H9 (cell line): ENCODE data around the gene EEF1AKMT3. TPM values are rescaled to one million over a fixed set of nuclear protein-coding genes. Genes with fewer than 3 reads are reported as not detected.

Experiments
- DNase-seq: peaks from one replicate; pipeline ENCODE4 v3.0.0-alpha.2; 2017
- H2AFZ ChIP-seq: one replicate; pipeline ENCODE4 v1.6.1; 2013; ENCODE audit warnings: mild to moderate bottlenecking, low read length, control low read depth, moderate library complexity
- H2AK5ac ChIP-seq: 2 replicates; pipeline ENCODE4 v1.6.1; 2013; ENCODE audit warnings: low read length, control low read depth, mixed read lengths; ENCODE audit not compliant: insufficient read length
- H2BK120ac ChIP-seq: one replicate; pipeline ENCODE4 v1.6.1; 2013; ENCODE audit warnings: low read depth, mild to moderate bottlenecking, low read length, control low read depth, inconsistent platforms; ENCODE audit not compliant: poor library complexity, severe bottlenecking
- H2BK12ac ChIP-seq: 2 replicates; pipeline ENCODE4 v1.6.1; 2013; ENCODE audit warnings: low read length, control low read depth, mixed read lengths, low read depth; ENCODE audit not compliant: insufficient read length
- H2BK15ac ChIP-seq: 2 replicates; pipeline ENCODE4 v1.6.1; 2013; ENCODE audit warnings: low read depth, low read length, control low read depth
- H2BK20ac ChIP-seq: one replicate; pipeline ENCODE4 v1.6.1; 2013; ENCODE audit warnings: low read depth, mild to moderate bottlenecking, low read length, control low read depth, inconsistent platforms; ENCODE audit not compliant: poor library complexity, severe bottlenecking
- H2BK5ac ChIP-seq: 2 replicates; pipeline ENCODE4 v1.6.1; 2013; ENCODE audit warnings: low read length, control low read depth, mixed read lengths; ENCODE audit not compliant: insufficient read length
- H3K14ac ChIP-seq: 2 replicates; pipeline ENCODE4 v1.6.1; 2013; ENCODE audit warnings: low read length, control low read depth; ENCODE audit not compliant: insufficient read depth
- H3K18ac ChIP-seq: 2 replicates; pipeline ENCODE4 v1.6.1; 2013; ENCODE audit warnings: low read depth, mild to moderate bottlenecking, mixed read lengths, low read length, control low read depth; ENCODE audit not compliant: insufficient read length
- H3K23ac ChIP-seq: 2 replicates; pipeline ENCODE4 v1.6.1; 2013; ENCODE audit warnings: low read length, control low read depth, mixed read lengths, low read depth; ENCODE audit not compliant: insufficient read length
- H3K23me2 ChIP-seq: 2 replicates; pipeline ENCODE4 v1.6.1; 2013; ENCODE audit warnings: low read depth, mild to moderate bottlenecking, mixed read lengths, low read length, control low read depth; ENCODE audit not compliant: insufficient read length, poor library complexity, severe bottlenecking
- H3K27ac ChIP-seq: 2 replicates; pipeline ENCODE4 v1.5.1; 2013; ENCODE audit warnings: low read length, control low read depth, mixed read lengths, low read depth; ENCODE audit not compliant: insufficient read length
- H3K27me3 ChIP-seq: 2 replicates; pipeline ENCODE4 v1.6.1; 2013; ENCODE audit warnings: low read length, control low read depth, inconsistent platforms; ENCODE audit not compliant: insufficient read depth
- H3K4ac ChIP-seq: 2 replicates; pipeline ENCODE4 v1.6.1; 2013; ENCODE audit warnings: low read depth, mild to moderate bottlenecking, control low read depth, inconsistent platforms, low read length, moderate library complexity
- H3K4me1 ChIP-seq: 2 replicates; pipeline ENCODE4 v1.6.1; 2013; ENCODE audit warnings: low read length, control low read depth, inconsistent platforms; ENCODE audit not compliant: insufficient read depth
- H3K4me2 ChIP-seq: 2 replicates; pipeline ENCODE4 v1.6.1; 2013; ENCODE audit warnings: low read length, control low read depth, mixed read lengths; ENCODE audit not compliant: insufficient read length, insufficient read depth
- H3K56ac ChIP-seq: 2 replicates; pipeline ENCODE4 v1.6.1; 2013; ENCODE audit warnings: low read depth, mild to moderate bottlenecking, mixed read lengths, low read length, control low read depth; ENCODE audit not compliant: insufficient read length
- H3K79me1 ChIP-seq: 2 replicates; pipeline ENCODE4 v1.6.1; 2013; ENCODE audit warnings: low read depth, mild to moderate bottlenecking, moderate library complexity, low read length, control low read depth, inconsistent platforms; ENCODE audit not compliant: insufficient read depth, poor library complexity, severe bottlenecking
- H3K79me2 ChIP-seq: 2 replicates; pipeline ENCODE4 v1.6.1; 2013; ENCODE audit warnings: low read length, control low read depth, inconsistent platforms; ENCODE audit not compliant: insufficient read depth
- H3K9ac ChIP-seq: 2 replicates; pipeline ENCODE4 v1.6.1; 2013; ENCODE audit warnings: low read length, control low read depth, mixed read lengths; ENCODE audit not compliant: insufficient read length; ENCODE audit errors: extremely low read depth
- H3K9me3 ChIP-seq: one replicate; pipeline ENCODE4 v1.6.1; 2013; ENCODE audit warnings: low read depth, low read length, inconsistent platforms; ENCODE audit not compliant: control insufficient read depth
- H3T11ph ChIP-seq: one replicate; pipeline ENCODE4 v1.6.1; 2013; ENCODE audit warnings: mild to moderate bottlenecking, low read length, control low read depth, inconsistent platforms
- H4K20me1 ChIP-seq: one replicate; pipeline ENCODE4 v1.6.1; 2013; ENCODE audit not compliant: control insufficient read depth, insufficient read length, insufficient read depth
- H4K5ac ChIP-seq: 2 replicates; pipeline ENCODE4 v1.6.1; 2013; ENCODE audit warnings: low read depth, mild to moderate bottlenecking, mixed read lengths, low read length, control low read depth; ENCODE audit not compliant: insufficient read length
- H4K8ac ChIP-seq: replicated peaks from 2 replicates; pipeline ENCODE4 v1.6.1; 2013; ENCODE audit warnings: low read length, control low read depth, mixed read lengths, low read depth; ENCODE audit not compliant: insufficient read length
- H4K91ac ChIP-seq: 2 replicates; pipeline ENCODE4 v1.6.1; 2013; ENCODE audit warnings: low read depth, mild to moderate bottlenecking, moderate library complexity, mixed read lengths, low read length, control low read depth; ENCODE audit not compliant: insufficient read length
- H3K27ac Mint-ChIP-seq, 3 experiments: 2 replicates in 2 of 3; 3 replicates in 1 of 3; pipeline ENCODE4 v1.8.0; 2020 to 2021; ENCODE audit warnings: mixed read lengths in 3 of 3, mild to moderate bottlenecking in 1 of 3, moderate library complexity in 1 of 3
- H3K27me3 Mint-ChIP-seq: 2 replicates; pipeline ENCODE4 v1.8.0; 2021; ENCODE audit warnings: low read depth, mild to moderate bottlenecking, moderate library complexity, mixed read lengths
- H3K36me3 Mint-ChIP-seq, 3 experiments: 2 replicates in 2 of 3; 3 replicates in 1 of 3; pipeline ENCODE4 v1.8.0; 2020 to 2021; ENCODE audit warnings: low read depth in 3 of 3, mixed read lengths in 3 of 3; ENCODE audit not compliant: insufficient read depth in 1 of 3
- H3K4me1 Mint-ChIP-seq, 2 experiments: 2 replicates each; pipeline ENCODE4 v1.8.0; 2020; ENCODE audit warnings: mixed read lengths in 2 of 2
- H3K4me3 Mint-ChIP-seq, 2 experiments: 2 replicates in 1 of 2; 3 replicates in 1 of 2; pipeline ENCODE4 v1.8.0; 2020 to 2021; ENCODE audit warnings: mild to moderate bottlenecking in 2 of 2, mixed read lengths in 2 of 2, moderate library complexity in 1 of 2
- H3K9me3 Mint-ChIP-seq, 2 experiments: 2 replicates in 1 of 2; 3 replicates in 1 of 2; pipeline ENCODE4 v1.8.0; 2020; ENCODE audit warnings: mild to moderate bottlenecking in 2 of 2, mixed read lengths in 2 of 2, moderate library complexity in 1 of 2
- CTCF ChIP-seq: fragments of 200-600 bp; sonication (generic); conservative IDR thresholded peaks from 3 replicates; pipeline ENCODE4 v1.8.0; 2021; ENCODE audit warnings: antibody characterized with exemption, mild to moderate bottlenecking
- WGBS: extraction: QIAGEN DNeasy Blood & Tissue Kit; methylation state at CpG from one replicate; pipeline ENCODE4 v1.1.7; 2013; ENCODE audit warnings: missing lambda C conversion rate, low lambda C conversion rate, mixed read lengths; ENCODE audit not compliant: insufficient read length; ENCODE audit errors: extremely low coverage; 5-methylcytosine and 5-hydroxymethylcytosine counted together
- total RNA-seq: library from RNA; stranded (reverse); gene quantifications from 2 replicates; pipeline ENCODE4 v1.2.1, GENCODE V29; 2021

The EEF1AKMT3 gene
- total RNA-seq, 1 experiment from 2014 or later: 2.9 TPM

- Mint-ChIP-seq H3K27me3 (peaks cover 13% of the 10 kb centered on the region), H3K4me3 (peak overlapping the region; percentile 98 to 99), H3K4me1 (peaks cover 19 to 25% of the 10 kb centered on the region in 2 experiments), H3K27ac (peak overlapping the region; percentile 100), H3K36me3 (peaks cover 20 to 42% (median 31%) of the 10 kb centered on the region in 3 experiments), H3K9me3 (no peaks in the 10 kb centered on the region)
- Histone ChIP-seq H3K79me1 (no peaks in the 10 kb centered on the region), H3K9me3 (no peaks in the 10 kb centered on the region), H3K23ac (no peak overlapping the region), H4K8ac (no peak overlapping the region), H3K14ac (peak overlapping the region; percentile 98; the same call in 1 of the 2 replicates), H3T11ph (no peak overlapping the region), H3K27me3 (peaks cover 3% of the 10 kb centered on the region; the same call in 1 of the 2 replicates), H3K79me2 (no peaks in the 10 kb centered on the region), H3K56ac (no peak overlapping the region), H3K9ac (peak overlapping the region; percentile 94), H2BK15ac (no peak overlapping the region), H2BK12ac (no peak overlapping the region), H3K4me1 (peaks cover 3% of the 10 kb centered on the region; the same call in 1 of the 2 replicates), H4K91ac (no peak overlapping the region), H2AFZ (no peak overlapping the region), H4K5ac (no peak overlapping the region), H3K27ac (peak overlapping the region; percentile 17), H2BK120ac (no peak overlapping the region), H3K4ac (no peak overlapping the region), H4K20me1 (no peaks in the 10 kb centered on the region), H2BK5ac (no peak overlapping the region), H2AK5ac (no peak overlapping the region), H3K4me2 (peak overlapping the region; percentile 44), H3K18ac (no peak overlapping the region), H3K23me2 (peaks cover 15% of the 10 kb centered on the region), H2BK20ac (no peak overlapping the region)
- no peak for TF ChIP-seq CTCF
- no CpG with 5 or more reads among the region's 16 CpGs for WGBS
- peak; percentile 96 for DNase-seq
These were observed 1.1 kb upstream of the EEF1AKMT3 start for GRCh38 chr12:57771236-57771872.
